T1000 (cell line): Measurements from ENCODE around the gene CLEC2B.

ENCODE experiments used
- DNase-seq: peaks from one replicate; lab custom pipeline; 2025; ENCODE audit warnings: mixed read lengths; lab: John Stamatoyannopoulos, UW

Gene CLEC2B

DNA sequence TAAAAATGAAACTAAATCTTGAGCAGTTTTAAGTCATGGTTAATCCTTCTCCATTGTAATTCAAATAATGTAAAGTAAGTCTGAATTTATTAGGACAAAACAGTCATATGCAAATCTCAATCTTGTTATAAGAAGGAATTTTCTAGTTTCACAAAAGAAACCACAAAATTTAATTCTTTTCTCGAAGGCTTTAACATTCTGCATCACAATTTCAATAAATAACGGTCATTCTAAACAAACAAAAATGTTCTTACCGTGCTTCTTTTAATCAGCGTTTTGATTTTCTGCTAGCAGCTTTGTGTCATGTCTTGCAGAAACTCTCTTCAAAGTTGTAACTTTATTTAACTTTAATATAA, 225 bp downstream of the CLEC2B start:
- no peak for DNase-seq

DNA sequence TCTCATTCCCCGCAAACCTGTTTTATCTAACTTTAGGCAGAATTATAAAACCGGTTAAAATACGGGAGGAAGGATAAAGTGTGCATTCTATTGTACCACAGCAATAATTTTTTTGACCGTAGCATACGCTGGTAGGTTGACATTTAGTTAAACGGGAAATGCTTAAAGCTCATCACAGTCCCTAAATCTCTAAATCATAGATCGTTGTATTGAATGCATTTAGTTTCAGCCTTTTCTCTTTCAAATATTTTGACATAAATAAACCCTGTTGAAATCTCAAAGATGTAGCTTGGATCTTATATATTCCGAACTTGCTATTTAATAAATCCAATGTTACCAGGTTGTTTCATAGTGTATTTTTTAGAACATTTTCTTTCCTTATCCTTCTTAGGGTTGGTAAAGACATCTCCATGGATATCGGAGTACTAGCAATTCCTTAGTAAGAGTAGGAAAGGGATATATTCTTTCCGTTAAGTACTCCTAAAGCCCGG, 798 bp downstream of the CLEC2B start:
- no peak for DNase-seq

- DNase-seq: no peak
These were observed 1.6 kb downstream of the CLEC2B start for GRCh38 chr12:9867531-9867930.

DNA sequence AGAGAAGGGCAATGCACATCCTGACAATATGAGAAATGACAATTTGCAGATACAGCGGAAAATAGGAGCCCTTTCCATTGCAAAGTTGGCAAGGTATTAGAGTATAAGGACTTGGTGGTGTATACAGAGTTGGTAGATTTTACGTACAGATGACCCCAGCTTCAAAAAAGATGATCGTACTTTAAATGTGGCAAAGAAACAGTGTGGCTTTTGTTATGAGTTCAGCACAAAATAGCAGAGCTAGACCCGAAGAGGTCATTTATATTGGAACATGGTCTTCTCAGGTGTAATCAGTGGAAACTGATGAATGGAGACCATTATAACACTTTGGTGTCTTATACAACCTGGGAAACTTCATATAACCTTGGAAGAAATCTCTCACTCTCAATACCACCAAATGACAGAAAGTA, 2.3 kb downstream of the CLEC2B start:
- DNase-seq: no peak

DNA sequence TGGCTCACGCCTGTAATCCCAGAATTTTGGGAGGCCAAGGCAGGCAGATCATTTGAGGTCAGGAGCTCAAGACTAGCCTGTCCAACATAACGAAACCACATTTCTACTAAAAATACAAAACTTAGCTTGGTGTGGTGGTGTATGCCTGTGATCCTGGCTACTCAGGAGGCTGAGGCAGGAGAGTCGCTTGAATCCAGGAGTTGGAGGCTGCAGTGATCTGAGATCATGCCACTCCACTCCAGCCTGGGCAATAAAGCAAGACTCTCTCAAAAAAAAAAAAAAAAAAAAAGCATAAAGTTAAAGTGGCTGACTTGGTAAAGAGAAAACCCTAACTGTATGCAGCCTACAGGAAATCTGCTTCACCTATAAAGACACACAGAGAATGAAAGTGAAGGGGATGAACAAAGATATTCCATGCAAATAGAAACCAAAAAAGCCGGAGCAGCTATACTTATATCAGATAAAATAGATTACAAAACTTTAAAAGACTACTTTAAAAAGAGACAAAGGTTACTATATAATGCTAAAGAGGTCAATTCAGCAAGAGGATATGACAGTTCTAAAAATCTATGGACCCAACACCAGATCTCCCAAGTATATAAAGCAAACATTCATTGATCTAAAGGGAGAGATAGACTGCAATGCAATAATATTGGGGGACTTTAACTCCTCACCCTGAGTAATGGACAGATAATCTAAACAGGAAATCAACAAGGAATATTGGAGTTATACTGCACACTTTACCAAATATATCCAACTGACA, 4.1 kb downstream of the CLEC2B start:
- no peak for DNase-seq

- DNase-seq: no peak
These were observed 11.0 kb downstream of the CLEC2B start for GRCh38 chr12:9858135-9858534.

DNA sequence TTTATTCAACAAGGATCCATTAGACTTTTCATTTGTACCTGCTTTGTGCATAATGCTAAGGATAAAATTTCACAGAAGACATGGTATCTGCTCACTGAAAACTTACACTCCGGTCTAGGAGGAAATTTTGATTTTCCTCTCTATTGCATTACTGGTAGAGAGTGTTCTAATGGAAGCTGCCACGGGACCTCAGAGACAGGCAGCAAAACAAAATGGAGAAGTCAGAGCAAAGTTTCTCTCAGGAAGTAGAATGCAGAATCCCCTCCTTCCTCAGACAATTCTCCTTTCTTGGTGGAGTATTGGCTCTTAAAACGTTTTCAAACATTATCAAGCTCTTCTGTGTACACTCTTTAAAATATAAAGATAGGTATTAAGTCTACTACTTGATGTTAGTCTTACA, 12.3 kb downstream of the CLEC2B start:
- DNase-seq: no peak

DNA sequence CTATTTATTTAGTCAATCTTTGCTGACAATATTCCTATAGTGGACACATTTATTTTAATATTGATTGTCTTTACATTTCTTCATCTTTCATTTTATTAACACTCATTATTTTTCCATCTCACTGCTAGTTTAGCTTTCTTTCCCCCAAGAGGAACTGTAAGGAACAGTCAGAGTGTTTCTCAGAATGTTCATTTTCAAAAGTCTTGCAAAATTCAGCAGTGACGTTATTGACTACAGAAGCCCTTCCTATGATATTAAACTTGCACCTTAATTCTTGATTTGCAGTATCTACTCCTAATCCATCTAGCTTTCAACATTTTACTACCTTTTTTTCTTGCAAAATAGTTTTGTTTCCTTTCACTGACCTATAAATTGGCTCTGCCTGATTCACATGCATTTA, 13.0 kb downstream of the CLEC2B start:
- DNase-seq: no peak

GRCh38 chr12:9851927-9852326, 17.2 kb downstream of the CLEC2B start:
- DNase-seq: no peak

DNA sequence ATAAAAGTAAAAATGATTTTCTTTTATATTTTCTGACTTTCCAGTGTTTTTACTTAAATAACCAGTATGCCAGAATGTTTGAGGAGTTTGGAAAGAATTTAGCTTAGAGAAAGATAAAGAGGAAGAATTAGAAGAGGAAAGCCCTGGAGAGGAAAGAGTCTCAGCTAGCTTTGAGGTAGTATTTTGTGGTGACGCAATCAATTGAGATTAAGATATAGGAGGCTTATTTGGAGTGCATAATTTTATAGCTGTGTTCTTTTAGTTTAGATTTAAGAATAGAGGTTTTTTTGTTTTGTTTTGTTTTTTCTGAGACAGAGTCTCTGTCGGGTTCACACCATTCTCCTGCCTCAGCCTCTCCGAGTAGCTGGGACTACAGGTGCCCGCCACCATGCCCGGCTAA, 18.1 kb downstream of the CLEC2B start:
- DNase-seq: no peak

- DNase-seq: no peak
These were observed 20.3 kb downstream of the CLEC2B start for GRCh38 chr12:9848899-9849298.

GRCh38 chr12:9843407-9843806, 25.7 kb downstream of the CLEC2B start:
- DNase-seq: no peak

- no peak for DNase-seq
These were observed 37.4 kb downstream of the CLEC2B start for GRCh38 chr12:9831720-9832119.

- DNase-seq: no peak
These were observed 39.2 kb downstream of the CLEC2B start for GRCh38 chr12:9829982-9830381.

DNA sequence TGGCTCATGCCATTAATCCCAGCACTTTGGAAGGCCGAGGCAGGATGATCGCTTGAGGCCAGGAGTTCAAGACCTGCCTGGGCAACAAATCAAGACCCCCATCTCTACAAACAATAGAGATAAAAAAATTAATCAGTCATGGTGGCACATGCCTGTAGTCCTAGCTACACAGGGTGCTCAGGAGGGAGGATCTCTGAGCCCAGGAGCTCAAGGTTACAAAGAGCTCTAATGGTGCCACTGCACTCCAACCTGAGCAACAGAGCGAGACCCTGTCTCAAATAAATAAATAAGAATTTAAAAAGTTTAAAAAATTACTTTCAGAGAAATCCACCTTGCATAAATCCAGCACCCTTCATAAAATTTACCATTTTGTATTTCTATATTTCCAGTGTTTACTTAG, 39.7 kb downstream of the CLEC2B start:
- DNase-seq: no peak

DNA sequence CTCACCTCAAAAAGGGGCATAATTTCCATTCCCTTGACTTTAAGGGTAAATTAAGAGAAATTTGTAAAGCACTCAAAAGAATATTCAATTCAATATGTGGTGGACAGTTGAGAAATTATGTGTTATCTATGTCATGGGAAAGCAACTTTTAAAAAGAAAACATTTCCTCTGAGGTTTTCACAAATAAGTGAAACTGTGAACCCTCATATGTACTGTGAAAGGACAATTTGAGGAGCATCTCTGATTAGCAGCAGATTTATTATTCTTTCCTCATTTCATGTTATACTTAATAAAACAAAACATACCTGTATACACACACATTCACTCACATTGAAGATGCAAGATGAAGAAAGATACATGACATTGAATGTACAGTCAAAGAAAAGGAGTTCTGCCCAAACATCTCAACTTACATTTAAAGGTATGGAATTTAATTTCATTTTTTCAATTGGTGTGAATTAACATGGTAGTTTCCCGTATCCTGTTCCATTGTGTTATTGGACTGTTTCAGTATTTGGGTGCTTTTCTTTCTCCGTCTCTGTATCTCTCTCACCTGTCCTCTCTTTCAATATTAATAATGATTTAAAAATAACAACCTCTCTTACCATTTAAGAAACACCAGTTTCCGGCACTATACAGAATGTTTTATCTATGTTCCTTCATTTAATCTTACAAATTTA, 41.8 kb downstream of the CLEC2B start, which contains the start of gene KLRF1:
Gene KLRF1 (plus strand): TSS at position 273 of the 680 bp plus-strand sequence. CDS start 64 bp downstream, at position 337.
- DNase-seq: no peak

DNA sequence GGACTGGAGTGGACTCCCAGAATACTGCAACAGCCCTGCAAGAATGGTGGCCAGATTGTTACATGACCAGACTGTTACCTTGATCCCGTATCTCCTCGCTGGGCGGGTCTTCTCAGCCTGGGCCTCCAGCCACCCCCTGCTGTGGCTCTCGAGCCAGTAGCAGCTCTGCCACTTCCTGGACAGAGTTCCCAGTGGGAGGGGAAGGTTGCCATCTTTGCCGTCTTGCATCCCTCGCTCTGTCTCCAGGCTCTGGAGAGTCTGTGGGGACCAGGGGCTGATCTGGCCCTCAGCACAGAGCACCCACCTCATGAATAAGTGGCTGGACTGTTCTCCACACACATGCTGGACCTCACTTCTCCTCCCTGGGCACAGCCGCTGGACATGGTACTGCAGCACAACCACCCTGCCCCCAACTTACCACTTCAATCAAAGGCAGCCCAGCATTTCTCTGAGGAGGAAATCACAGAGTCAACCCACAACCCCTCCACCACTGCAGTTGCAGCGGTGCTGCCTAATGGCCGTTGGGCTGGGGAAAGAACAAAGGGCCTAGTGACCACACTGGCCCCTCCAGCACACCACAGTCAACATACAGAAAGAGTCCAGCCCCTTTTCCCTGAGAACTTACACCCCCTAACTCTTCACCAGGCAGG, 48.7 kb downstream of the CLEC2B start:
- no peak for DNase-seq

GRCh38 chr12:9813821-9814798, 55.0 kb downstream of the CLEC2B start:
- no peak for DNase-seq

DNA sequence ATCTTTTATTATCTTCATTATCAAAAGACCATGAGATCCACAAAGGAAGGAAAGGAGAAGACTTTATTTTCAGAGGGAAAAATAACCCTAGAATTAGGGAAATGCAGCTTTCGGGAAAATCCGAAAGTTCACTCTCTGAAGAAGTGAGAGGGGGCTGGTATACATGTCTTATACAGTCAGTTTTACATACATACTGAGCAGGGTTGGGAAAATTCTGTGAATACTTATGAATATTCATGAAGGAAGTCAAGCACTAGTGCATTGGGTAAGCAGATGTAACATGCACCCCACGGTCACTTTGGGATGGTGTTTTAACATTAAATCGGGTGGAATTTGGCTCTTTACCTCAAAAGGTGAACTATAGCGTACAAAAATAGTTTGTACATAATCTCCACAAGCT, 57.5 kb downstream of the CLEC2B start:
- DNase-seq: no peak

- no peak for DNase-seq
These were observed 58.5 kb downstream of the CLEC2B start for GRCh38 chr12:9810671-9811070.

- DNase-seq: no peak
These were observed 59.3 kb downstream of the CLEC2B start for GRCh38 chr12:9809866-9810265.

GRCh38 chr12:9809338-9809737, 59.8 kb downstream of the CLEC2B start:
- DNase-seq: no peak
